ENCODE results near the gene TMEM132C. TPM values are rescaled to one million over a fixed set of nuclear protein-coding genes. Genes with fewer than 3 reads are reported as not detected.

The TMEM132C gene
- total and polyA plus RNA-seq, 2 of the 8 experiments (the other 6 are each of a cell fraction or from before 2014, with no cell fraction given) = 0.23 to 0.76 TPM

DNA sequence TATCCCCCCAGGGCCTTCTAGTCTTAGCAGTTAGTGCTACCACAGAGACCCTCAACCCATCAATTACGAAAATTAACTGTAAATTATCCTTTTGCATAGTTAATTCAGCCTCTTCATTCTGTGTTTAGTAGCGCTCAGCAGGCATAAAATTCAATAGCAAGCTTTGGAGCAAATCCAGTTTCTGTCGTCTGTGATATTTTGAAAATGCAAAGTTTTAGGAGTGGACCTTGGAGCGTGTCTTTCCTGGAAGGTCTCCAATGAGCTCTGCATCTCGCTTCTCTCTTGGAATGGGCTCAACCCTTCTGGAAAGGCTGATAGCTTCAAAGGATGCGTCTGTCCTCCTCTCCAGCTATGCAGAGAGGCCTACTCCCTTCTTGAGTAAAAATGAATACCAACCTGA lies 333.9 kb downstream of the TMEM132C start:
- FAIRE-seq (no peak), DNase-seq (ENCODE audit: low read depth in 1 of 2, low spot score in 2 of 2) (no peak)
- Histone ChIP-seq H3K4me2 (ENCODE audit: insufficient read depth in 1 of 2, low read depth in 2 of 2, low read length in 2 of 2) (no peak overlapping the region), H4K8ac (ENCODE audit: extremely low read depth, insufficient read depth, low read length) (no peak overlapping the region), H3K56ac (replicated peaks; ENCODE audit: insufficient read length, low read depth, low read length) (no peak overlapping the region), H4K5ac (ENCODE audit: insufficient read length, low read depth, low read length) (no peak overlapping the region), H3K23me2 (ENCODE audit: low read depth, low read length) (peaks cover 4% of the 10 kb centered on the region; the same call in 1 of the 2 replicates), H2AFZ (ENCODE audit: low read length) (no peak overlapping the region), H3K4ac (replicated peaks; ENCODE audit: insufficient read length, low read depth, low read length) (no peak overlapping the region), H3K23ac (ENCODE audit: insufficient read length) (no peak overlapping the region), H3K79me1 (ENCODE audit: low read depth, low read length) (no peaks in the 10 kb centered on the region), H2BK120ac (replicated peaks; ENCODE audit: low read depth, low read length) (no peak overlapping the region), H3K79me2 (ENCODE audit: control insufficient read depth in 1 of 2, insufficient read depth in 2 of 2, low read length in 2 of 2) (no peaks in the 10 kb centered on the region), H2BK15ac (ENCODE audit: low read length) (no peak overlapping the region), H3K4me3 (ENCODE audit: extremely low read depth in 1 of 4, insufficient read depth in 2 of 4, low read depth in 3 of 4, low read length in 4 of 4) (no peak overlapping the region), H3K18ac (ENCODE audit: extremely low read depth, low read length) (no peak overlapping the region), H3K36me3 (ENCODE audit: control insufficient read depth in 2 of 4, insufficient read depth in 4 of 4, low read length in 3 of 4) (no peaks in the 10 kb centered on the region), H4K91ac (replicated peaks; ENCODE audit: insufficient read length, low read length) (no peak overlapping the region), H3K27ac (ENCODE audit: low read depth, low read length) (no peak overlapping the region), H2BK20ac (ENCODE audit: low read length) (no peak overlapping the region), H2BK5ac (ENCODE audit: low read depth, low read length) (no peak overlapping the region), H3K9ac (replicated peaks in 1 of 4; ENCODE audit: extremely low read depth in 1 of 4, low read depth in 3 of 4, low read length in 3 of 4) (no peak overlapping the region), H3K14ac (ENCODE audit: insufficient read length) (no peak overlapping the region), H2BK12ac (ENCODE audit: low read depth, low read length) (no peak overlapping the region), H3K27me3 (replicated peaks in 1 of 4; ENCODE audit: control insufficient read depth in 3 of 4, extremely low read depth in 1 of 4, insufficient read depth in 3 of 4, low read length in 3 of 4) (no peaks in the 10 kb centered on the region), H3K4me1 (replicated peaks in 1 of 4; ENCODE audit: control insufficient read depth in 3 of 4, insufficient read depth in 4 of 4, low read length in 3 of 4) (peaks cover 0 to under 1% (median under 1%) of the 10 kb centered on the region in 4 experiments; a peak in 4 of 7 replicates), H2AK5ac (ENCODE audit: low read depth, low read length) (no peak overlapping the region), H4K20me1 (replicated peaks in 1 of 2; ENCODE audit: control insufficient read depth in 1 of 2, insufficient read depth in 2 of 2, low read length in 2 of 2) (no peaks in the 10 kb centered on the region), H3K9me3 (ENCODE audit: insufficient read depth in 2 of 2, low read depth in 1 of 2, low read length in 1 of 2) (no peaks in the 10 kb centered on the region)
- ChIA-PET CTCF (ENCODE audit: partially characterized antibody) (interaction anchor here (0.8 to 1.5 kb wide), 3 partner anchors 12 to 41 kb away, joined by 3 read pairs; no protein-coding TSS in a partner anchor), POLR2A (ENCODE audit: partially characterized antibody) (no interaction called here)
- WGBS, 2 experiments (ENCODE audit: extremely low coverage in 1 of 2, insufficient coverage in 1 of 2, insufficient read length in 1 of 2, insufficient replicate concordance in 2 of 2, low coverage in 1 of 2, low lambda C conversion rate in 2 of 2, missing lambda C conversion rate in 1 of 2) = 88% methylated on average over 6 of the region's 6 CpGs; no CpG with 5 or more reads in 1 of the 2 experiments
